Neural progenitor cell (in vitro differentiated cells): Measurements from ENCODE around the gene TYK2.

Source experiments
- EZH2 ChIP-seq: fragments of 200-600 bp; sonication (generic); IDR thresholded peaks from 2 replicates; pipeline ENCODE4 v1.6.1; 2017; ENCODE audit warnings: antibody characterized with exemption, mild to moderate bottlenecking, moderate library complexity
- EZH2phosphoT487 ChIP-seq: fragments of 200-600 bp; sonication (generic); IDR thresholded peaks from 2 replicates; pipeline ENCODE4 v1.6.1; 2017; ENCODE audit warnings: antibody characterized with exemption
- TF ChIP-seq, protein P1 (sequence below): fragments of 200-600 bp; sonication (generic); IDR thresholded peaks from 2 replicates; pipeline ENCODE4 v1.5.1; 2017; ENCODE audit warnings: antibody characterized with exemption, mild to moderate bottlenecking

DNA sequence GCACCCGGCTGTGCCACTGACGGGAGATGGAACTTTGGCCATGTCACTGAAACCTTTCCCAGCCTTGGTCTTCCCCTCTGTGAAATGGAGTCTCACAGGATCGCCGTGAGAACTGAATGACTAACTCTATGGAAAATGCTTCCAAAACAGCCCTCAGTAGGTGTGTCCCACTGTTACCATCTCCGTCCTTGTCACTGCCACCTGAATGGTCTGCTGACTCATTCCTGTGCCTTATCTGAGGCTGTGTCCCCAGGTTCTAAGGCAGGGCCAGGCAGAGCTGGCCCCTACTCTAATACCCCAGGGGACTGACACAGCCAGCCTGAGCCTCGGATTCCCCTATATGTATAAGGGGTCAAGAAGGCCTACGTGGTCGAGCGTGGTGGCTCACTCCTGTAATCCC, 18.4 kb upstream of the TYK2 start:
- TF ChIP-seq, protein P1, sequence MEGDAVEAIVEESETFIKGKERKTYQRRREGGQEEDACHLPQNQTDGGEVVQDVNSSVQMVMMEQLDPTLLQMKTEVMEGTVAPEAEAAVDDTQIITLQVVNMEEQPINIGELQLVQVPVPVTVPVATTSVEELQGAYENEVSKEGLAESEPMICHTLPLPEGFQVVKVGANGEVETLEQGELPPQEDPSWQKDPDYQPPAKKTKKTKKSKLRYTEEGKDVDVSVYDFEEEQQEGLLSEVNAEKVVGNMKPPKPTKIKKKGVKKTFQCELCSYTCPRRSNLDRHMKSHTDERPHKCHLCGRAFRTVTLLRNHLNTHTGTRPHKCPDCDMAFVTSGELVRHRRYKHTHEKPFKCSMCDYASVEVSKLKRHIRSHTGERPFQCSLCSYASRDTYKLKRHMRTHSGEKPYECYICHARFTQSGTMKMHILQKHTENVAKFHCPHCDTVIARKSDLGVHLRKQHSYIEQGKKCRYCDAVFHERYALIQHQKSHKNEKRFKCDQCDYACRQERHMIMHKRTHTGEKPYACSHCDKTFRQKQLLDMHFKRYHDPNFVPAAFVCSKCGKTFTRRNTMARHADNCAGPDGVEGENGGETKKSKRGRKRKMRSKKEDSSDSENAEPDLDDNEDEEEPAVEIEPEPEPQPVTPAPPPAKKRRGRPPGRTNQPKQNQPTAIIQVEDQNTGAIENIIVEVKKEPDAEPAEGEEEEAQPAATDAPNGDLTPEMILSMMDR, result no peak
- TF ChIP-seq EZH2 (no peak), EZH2phosphoT487 (no peak)
